HepG2 (cell line): Measurements from ENCODE around the gene OR52B2. TPM values are rescaled to one million over a fixed set of nuclear protein-coding genes. Genes with fewer than 3 reads are reported as not detected.

Experiments used
- ATAC-seq: fragments of 200-7000 bp; cut with Tn5 transposase; 3 replicates; pipeline ENCODE4 v1.9.1; 2020; ENCODE audit warnings: mild to moderate bottlenecking, moderate library complexity
- BruUV-seq: library from RNA; stranded (reverse); fragments of 400-500 nt; replicated peaks from 2 replicates; lab custom pipeline; 2021; lab: Mats Ljungman, UMichigan
- CTCF ChIA-PET: fragments of 300-600 bp; formaldehyde crosslinking; extraction: SDS; loops from one replicate; lab custom pipeline; 2021; ENCODE audit warnings: low total read pairs, inconsistent platforms, low intra/inter-chr PET ratio; lab: Yijun Ruan, JAX
- POLR2A ChIA-PET: fragments of 350-600 bp; sonication (Branson Sonifier 250); formaldehyde crosslinking; loops from one replicate; lab custom pipeline; 2020; ENCODE audit warnings: antibody characterized with exemption, inconsistent platforms; lab: Yijun Ruan, JAX
- DNase-seq: peaks from one replicate; pipeline ENCODE4 v3.0.0-alpha.2; 2015; ENCODE audit warnings: low spot score
- FAIRE-seq: peaks from 3 replicates; lab custom pipeline; 2011; peaks lifted over from hg19 to GRCh38; lab: Jason Lieb, UNC
- H2AFZ ChIP-seq: one replicate; pipeline ENCODE4 v1.6.1; 2011; ENCODE audit warnings: low read length, inconsistent platforms
- H3K27ac ChIP-seq: fragments of 300-600 bp; 3 replicates; pipeline ENCODE4 v1.8.0; 2011; ENCODE audit warnings: mixed run types, mild to moderate bottlenecking, mixed read lengths, low read length, inconsistent platforms; ENCODE audit not compliant: insufficient read depth; ENCODE audit errors: extremely low read length
- H3K27me3 ChIP-seq, 2 experiments: fragments of 200-600 bp in 1 of 2; 2 replicates in 1 of 2; 3 replicates in 1 of 2; pipeline versions ENCODE4 v1.6.0 to v1.8.0; 2011; ENCODE audit warnings: low read length in 2 of 2, mild to moderate bottlenecking in 2 of 2, moderate library complexity in 2 of 2, inconsistent platforms in 1 of 2; ENCODE audit not compliant: insufficient read depth in 2 of 2, control insufficient read depth in 1 of 2
- H3K36me3 ChIP-seq, 2 experiments: fragments of 200-600 bp in 1 of 2; replicated peaks in 1 of 2; 2 replicates in 1 of 2; 3 replicates in 1 of 2; pipeline versions ENCODE4 v1.5.1 to v1.8.0; 2011; ENCODE audit warnings: low read length in 2 of 2, inconsistent platforms in 1 of 2; ENCODE audit not compliant: insufficient read depth in 2 of 2, control insufficient read depth in 1 of 2
- H3K4me1 ChIP-seq: 2 replicates; pipeline ENCODE4 v1.5.1; 2012; ENCODE audit warnings: low read length, inconsistent platforms; ENCODE audit not compliant: insufficient read depth
- H3K4me2 ChIP-seq: 2 replicates; pipeline ENCODE4 v1.6.0; 2011; ENCODE audit warnings: low read depth, low read length, inconsistent platforms
- H3K4me3 ChIP-seq, 3 experiments: fragments of 200-600 bp in 1 of 3; sonication (generic), shearing (Covaris generic) in 1 of 3; replicated peaks in 1 of 3; 2 replicates each; pipeline ENCODE4 v1.5.1; 2011 to 2016; ENCODE audit warnings: low read length in 3 of 3, inconsistent platforms in 2 of 3, low read depth in 2 of 3, mild to moderate bottlenecking in 2 of 3, control low read depth in 1 of 3, mixed read lengths in 1 of 3; ENCODE audit not compliant: insufficient read depth in 1 of 3
- H3K79me2 ChIP-seq: one replicate; pipeline ENCODE4 v1.6.1; 2011; ENCODE audit warnings: low read length, inconsistent platforms; ENCODE audit not compliant: insufficient read depth
- H3K9ac ChIP-seq: 2 replicates; pipeline ENCODE4 v1.6.0; 2011; ENCODE audit warnings: mild to moderate bottlenecking, low read depth, low read length, inconsistent platforms; ENCODE audit not compliant: insufficient read depth
- H3K9me3 ChIP-seq: 2 replicates; pipeline ENCODE4 v1.5.1; 2012; ENCODE audit warnings: mild to moderate bottlenecking, low read length
- H4K20me1 ChIP-seq: 2 replicates; pipeline ENCODE4 v1.6.0; 2011; ENCODE audit warnings: inconsistent platforms, mild to moderate bottlenecking, low read length, moderate library complexity; ENCODE audit not compliant: insufficient read depth
- NCOA1 ChIP-seq: sonication (generic); formaldehyde crosslinking; IDR thresholded peaks from 2 replicates; pipeline ENCODE4 v1.9.0; 2021; ENCODE audit warnings: missing genetic modification reagents
- TEAD3 ChIP-seq: optimal IDR thresholded peaks from 2 replicates; pipeline ENCODE3; 2016; ENCODE audit warnings: borderline replicate concordance
- ZNF101 ChIP-seq: sonication (generic); formaldehyde crosslinking; IDR thresholded peaks from 2 replicates; pipeline ENCODE4 v1.4.0; 2020; ENCODE audit warnings: mild to moderate bottlenecking, low read depth, missing genetic modification reagents, borderline replicate concordance
- ZNF407 ChIP-seq: sonication (generic); formaldehyde crosslinking; IDR thresholded peaks from one replicate; pipeline ENCODE4 v1.5.1; 2020; ENCODE audit warnings: mild to moderate bottlenecking, missing genetic modification reagents; ENCODE audit errors: not compliant biosample characterization
- ZNF512 ChIP-seq: sonication (generic); formaldehyde crosslinking; IDR thresholded peaks from 2 replicates; pipeline ENCODE4 v1.4.0; 2020; ENCODE audit warnings: mild to moderate bottlenecking, missing genetic modification reagents
- ZNF749 ChIP-seq: sonication (generic); formaldehyde crosslinking; IDR thresholded peaks from 2 replicates; pipeline ENCODE4 v1.8.0; 2022; ENCODE audit warnings: mild to moderate bottlenecking, missing genetic modification reagents, moderate library complexity, borderline replicate concordance
- WGBS: methylation state at CpG from one replicate; pipeline ENCODE4 v1.1.6; 2017; ENCODE audit warnings: low lambda C conversion rate; 5-methylcytosine and 5-hydroxymethylcytosine counted together
- in situ Hi-C: cut with HindIII; loops from 2 replicates; pipeline ENCODE4 v1.10.0; 2017; ENCODE audit warnings: low pct_unique_long_range_greater_than_20kb; ENCODE audit not compliant: extremely low pct_ligation_motif_present
- intact Hi-C: fragments of 100-400 bp; cut with micrococcal nuclease; formaldehyde crosslinking; loops from one replicate; pipeline ENCODE4 v1.10.0; 2022; ENCODE audit not compliant: unreplicated experiment
- polyA plus RNA-seq, 8 experiments: library from polyadenylated mRNA; depleted of rRNA in 3 of 8; stranded (reverse) in 7 of 8; unstranded in 1 of 8; fragments of >200 nt; fragmentation: Illumina TruSeq in 4 of 8; extraction: Trizol in 4 of 8; gene quantifications; 2 replicates each; pipeline versions ENCODE4 v1.2.1 to v1.2.3, GENCODE V29; 2011 to 2016; ENCODE audit warnings: low read depth in 4 of 8, missing spikeins in 1 of 8, mixed read lengths in 1 of 8; ENCODE audit not compliant: insufficient read depth in 1 of 8
- total RNA-seq, 5 experiments: library from RNA; depleted of rRNA; stranded (reverse); fragments of >200 nt; fragmentation: Illumina TruSeq; extraction: Trizol; gene quantifications; 2 replicates each; pipeline ENCODE4 v1.2.3, GENCODE V29; 2016; ENCODE audit warnings: low read depth in 1 of 5
- TF ChIP-seq, protein P1 (sequence below): sonication (generic); formaldehyde crosslinking; IDR thresholded peaks from 2 replicates; pipeline ENCODE4 v1.8.1; 2022; ENCODE audit warnings: low read depth, mild to moderate bottlenecking, missing genetic modification reagents

Gene OR52B2
- total and polyA plus RNA-seq, 2 of the 13 experiments (the other 11 are each of a cell fraction or from before 2014, with no cell fraction given), result not detected

GRCh38 chr11:6199174-6199810 is 29.2 kb upstream of the OR52B2 start, which contains the start of gene OR52W1 (continued):
- no peak for TF ChIP-seq ZNF407 (CRISPR knock-in tag)

DNA sequence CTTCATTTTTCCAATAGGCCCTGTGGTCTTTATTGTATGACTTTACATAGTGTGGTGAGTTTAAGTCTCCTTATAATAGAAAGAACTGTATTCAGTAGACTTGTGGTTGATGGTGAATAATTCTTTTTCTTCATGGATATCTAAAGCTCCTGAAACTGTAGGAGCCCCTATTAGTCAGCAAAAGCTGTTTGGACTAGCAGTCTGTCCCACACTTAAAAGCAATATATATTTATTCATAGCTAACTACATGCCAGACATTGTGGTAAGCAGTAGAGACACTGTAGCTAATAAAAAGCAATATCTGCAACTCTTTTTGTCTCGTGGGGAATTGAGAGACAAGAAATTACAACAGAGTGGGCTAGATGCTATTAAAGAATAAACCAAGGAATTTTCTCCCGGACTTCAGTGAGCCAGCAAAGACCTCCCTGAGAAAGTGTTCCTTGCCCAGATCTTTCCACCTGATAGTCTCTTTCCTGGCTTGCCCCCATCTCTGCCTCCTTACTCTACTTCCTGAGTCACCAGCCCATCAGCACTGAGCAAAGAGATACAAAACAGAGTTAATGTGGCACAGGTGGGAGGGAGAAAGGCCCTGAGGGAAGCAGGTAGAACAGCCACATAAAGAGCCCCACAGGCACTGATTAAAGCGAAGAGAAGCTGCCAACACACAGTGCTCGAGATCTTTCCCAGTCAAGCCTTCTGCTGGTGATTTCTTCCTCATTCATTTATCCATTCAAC is 27.5 kb upstream of the OR52B2 start:
- intact Hi-C loops, result no loop called here
- BruUV-seq, result no TSS peak
- Histone ChIP-seq H3K27ac (no peak overlapping the region), H2AFZ (no peak overlapping the region), H3K27me3 (peaks cover 1 to 5% of the 10 kb centered on the region in 2 experiments; a peak in 3 of 5 replicates), H3K9ac (no peak overlapping the region), H3K79me2 (no peaks in the 10 kb centered on the region), H3K4me1 (no peaks in the 10 kb centered on the region), H3K36me3 (no peaks in the 10 kb centered on the region), H3K9me3 (no peaks in the 10 kb centered on the region), H3K4me2 (no peak overlapping the region), H3K4me3 (no peak overlapping the region), H4K20me1 (no peaks in the 10 kb centered on the region)
- in situ Hi-C loops, result no loop called here
- CTCF ChIA-PET, result no interaction called here
- POLR2A ChIA-PET, result no interaction called here
- no peak for ATAC-seq
- DNase-seq, result no peak
- no peak for FAIRE-seq
- 0% methylated on average over 4 of the region's 4 CpGs for WGBS
- TF ChIP-seq NCOA1 (CRISPR knock-in tag) (no peak), ZNF101 (CRISPR knock-in tag) (no peak), ZNF749 (CRISPR knock-in tag) (no peak), ZNF512 (CRISPR knock-in tag) (no peak), TEAD3 (CRISPR knock-in tag) (no peak)
- TF ChIP-seq, protein P1, sequence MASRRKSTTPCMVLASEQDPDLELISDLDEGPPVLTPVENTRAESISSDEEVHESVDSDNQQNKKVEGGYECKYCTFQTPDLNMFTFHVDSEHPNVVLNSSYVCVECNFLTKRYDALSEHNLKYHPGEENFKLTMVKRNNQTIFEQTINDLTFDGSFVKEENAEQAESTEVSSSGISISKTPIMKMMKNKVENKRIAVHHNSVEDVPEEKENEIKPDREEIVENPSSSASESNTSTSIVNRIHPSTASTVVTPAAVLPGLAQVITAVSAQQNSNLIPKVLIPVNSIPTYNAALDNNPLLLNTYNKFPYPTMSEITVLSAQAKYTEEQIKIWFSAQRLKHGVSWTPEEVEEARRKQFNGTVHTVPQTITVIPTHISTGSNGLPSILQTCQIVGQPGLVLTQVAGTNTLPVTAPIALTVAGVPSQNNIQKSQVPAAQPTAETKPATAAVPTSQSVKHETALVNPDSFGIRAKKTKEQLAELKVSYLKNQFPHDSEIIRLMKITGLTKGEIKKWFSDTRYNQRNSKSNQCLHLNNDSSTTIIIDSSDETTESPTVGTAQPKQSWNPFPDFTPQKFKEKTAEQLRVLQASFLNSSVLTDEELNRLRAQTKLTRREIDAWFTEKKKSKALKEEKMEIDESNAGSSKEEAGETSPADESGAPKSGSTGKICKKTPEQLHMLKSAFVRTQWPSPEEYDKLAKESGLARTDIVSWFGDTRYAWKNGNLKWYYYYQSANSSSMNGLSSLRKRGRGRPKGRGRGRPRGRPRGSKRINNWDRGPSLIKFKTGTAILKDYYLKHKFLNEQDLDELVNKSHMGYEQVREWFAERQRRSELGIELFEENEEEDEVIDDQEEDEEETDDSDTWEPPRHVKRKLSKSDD (CRISPR knock-in tag), result no peak
